ENCODE measurements around the gene GRB2. TPM values are rescaled to one million over a fixed set of nuclear protein-coding genes. Genes with fewer than 3 reads are reported as not detected.

Gene GRB2
- total and polyA plus RNA-seq, 7 experiments from 2014 or later, result 112 to 167 (median 145) TPM

DNA sequence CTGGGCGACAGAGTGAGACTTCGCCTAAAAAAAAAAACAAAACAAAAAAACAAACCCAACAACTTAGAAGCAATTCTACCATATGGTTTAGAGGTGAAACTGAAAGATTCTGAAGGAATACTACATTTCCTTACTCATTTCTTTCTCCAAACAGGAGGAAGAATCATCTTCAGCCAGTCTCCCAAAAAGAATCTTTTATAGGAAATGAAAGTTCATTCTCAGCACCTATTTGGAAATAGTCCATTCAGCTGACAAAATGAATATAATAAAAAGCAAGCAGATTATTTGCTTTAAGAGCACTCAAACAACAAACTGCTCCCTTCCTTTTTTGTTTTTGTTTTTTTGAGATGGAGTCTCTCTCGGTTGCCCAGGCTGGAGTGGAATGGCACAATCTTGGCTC, 17.7 kb downstream of the GRB2 start:
- CTCF ChIA-PET, result interaction anchor here (0.7 kb wide), 1 partner anchor 44 kb away, joined by 4 read pairs; no protein-coding TSS in a partner anchor
- Histone ChIP-seq H3K27me3 (ENCODE audit: control insufficient read depth in 2 of 2, insufficient read depth in 2 of 2, low read length in 2 of 2) (no peaks in the 10 kb centered on the region), H3K4me1 (ENCODE audit: control insufficient read depth in 2 of 2, insufficient read depth in 2 of 2, low read length in 2 of 2) (peaks cover 16 to 28% of the 10 kb centered on the region in 2 donors), H3K4me3 (ENCODE audit: low read length) (no peak overlapping the region), H3K27ac (ENCODE audit: low read depth, low read length) (no peak overlapping the region), H3K9me3 (ENCODE audit: control insufficient read depth in 2 of 3, low read length in 3 of 3) (no peaks in the 10 kb centered on the region), H3K36me3 (ENCODE audit: control insufficient read depth in 2 of 3, insufficient read depth in 3 of 3, low read length in 3 of 3) (peaks cover 0 to 30% (median 7%) of the 10 kb centered on the region in 3 experiments)
- no peak for DNase-seq
- intact Hi-C loops (cut with micrococcal nuclease), result no loop called here
- POLR2A ChIA-PET, result interaction anchor here (0.6 to 1.5 kb wide), 4 partner anchors 19 to 50 kb away, joined by 3 to 5 read pairs (median 4); no protein-coding TSS in a partner anchor
- H3K4me3 Mint-ChIP-seq, result no peak overlapping the region
- no peaks in the 10 kb centered on the region for H3K9me3 Mint-ChIP-seq
- H3K27me3 Mint-ChIP-seq, result no peaks in the 10 kb centered on the region
- ATAC-seq, result no peak
- H3K36me3 Mint-ChIP-seq, result peaks cover 0 to 29% (median 24%) of the 10 kb centered on the region in 5 donors
- peak overlapping the region in 3 of 9 donors; percentile 4 to 45 (median 20) for H3K27ac Mint-ChIP-seq
- H3K4me1 Mint-ChIP-seq, result peaks cover 36 to 85% (median 59%) of the 10 kb centered on the region in 7 donors

DNA sequence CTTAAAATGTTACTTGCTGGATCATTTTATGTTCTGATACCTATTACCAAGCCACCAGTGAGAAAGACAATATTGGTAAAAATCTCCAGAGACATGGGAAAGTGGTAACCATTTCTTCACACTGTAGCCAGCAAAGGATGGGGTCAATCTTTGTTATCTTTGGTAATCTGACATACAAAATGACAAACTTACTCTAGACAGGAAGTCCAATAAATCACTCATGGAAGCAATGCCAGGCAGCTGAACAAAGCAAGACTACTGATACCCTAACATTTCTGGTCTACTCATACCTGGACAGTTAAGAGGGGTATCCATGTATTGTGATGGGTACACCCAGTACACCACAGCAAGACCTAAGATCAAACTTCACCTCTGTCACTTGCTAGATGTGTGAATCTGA, 19.0 kb downstream of the GRB2 start:
- intact Hi-C loops (cut with micrococcal nuclease), result no loop called here
- ChIA-PET POLR2A (no interaction called here), CTCF (interaction anchor here (0.6 kb wide), 1 partner anchor 23 kb away, joined by 3 read pairs; no protein-coding TSS in a partner anchor)
- Mint-ChIP-seq H3K4me3 (peak overlapping the region in 7 of 10 donors; percentile 6 to 56 (median 29)), H3K4me1 (peaks cover 28 to 77% (median 57%) of the 10 kb centered on the region in 7 donors), H3K27me3 (no peaks in the 10 kb centered on the region), H3K36me3 (peaks cover 0 to 23% (median 18%) of the 10 kb centered on the region in 5 donors), H3K9me3 (no peaks in the 10 kb centered on the region), H3K27ac (peak overlapping the region in 5 of 9 donors; percentile 16 to 83 (median 42))
- Histone ChIP-seq H3K27me3 (ENCODE audit: control insufficient read depth in 2 of 2, insufficient read depth in 2 of 2, low read length in 2 of 2) (no peaks in the 10 kb centered on the region), H3K9me3 (ENCODE audit: control insufficient read depth in 2 of 3, low read length in 3 of 3) (no peaks in the 10 kb centered on the region), H3K4me3 (ENCODE audit: low read length) (no peak overlapping the region), H3K4me1 (ENCODE audit: control insufficient read depth in 2 of 2, insufficient read depth in 2 of 2, low read length in 2 of 2) (peaks cover 16 to 31% of the 10 kb centered on the region in 2 donors), H3K36me3 (ENCODE audit: control insufficient read depth in 2 of 3, insufficient read depth in 3 of 3, low read length in 3 of 3) (peaks cover 0 to 30% (median 7%) of the 10 kb centered on the region in 3 experiments), H3K27ac (ENCODE audit: low read depth, low read length) (no peak overlapping the region)
- DNase-seq (no peak), ATAC-seq (no peak)

DNA sequence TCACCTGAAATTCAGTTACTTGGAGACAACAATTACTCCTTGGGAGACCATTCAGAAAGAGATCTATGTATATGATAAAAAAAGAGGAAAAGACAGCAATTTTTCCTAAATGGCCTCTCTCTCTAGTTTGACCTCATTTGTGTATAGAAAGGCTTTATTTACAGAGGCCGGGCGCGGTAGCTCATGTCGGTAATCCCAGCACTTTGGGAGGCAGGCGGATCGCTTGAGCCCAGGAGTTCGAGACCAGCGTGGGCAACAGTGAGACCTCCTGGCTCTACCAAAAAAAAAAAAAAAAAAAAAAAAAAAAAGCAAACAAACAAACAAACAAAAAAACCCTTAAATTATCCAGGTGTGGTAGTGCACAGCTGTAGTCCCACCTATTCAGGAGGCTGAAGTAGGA, 20.7 kb downstream of the GRB2 start:
- CTCF ChIA-PET, result interaction anchor here (0.6 kb wide), 1 partner anchor 117 kb away, joined by 3 read pairs; no protein-coding TSS in a partner anchor

DNA sequence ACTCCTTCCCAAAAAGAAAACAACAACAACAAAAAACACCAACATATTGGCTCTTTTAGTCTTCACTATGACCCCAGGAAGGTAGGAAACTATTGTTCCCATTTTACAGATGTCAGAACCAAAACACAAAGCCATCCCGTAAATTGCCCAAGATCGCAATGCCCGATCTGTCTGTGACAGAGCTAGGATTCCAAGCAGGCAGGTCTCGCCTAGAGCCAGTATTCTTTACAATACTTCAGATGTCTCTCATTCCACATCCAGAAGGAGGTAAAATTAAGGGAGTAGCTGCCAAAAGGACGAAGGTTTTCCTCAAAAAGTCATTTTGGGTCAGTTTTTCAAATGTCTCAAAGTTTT, 21.7 kb downstream of the GRB2 start:
- ATAC-seq, result no peak
- CTCF ChIA-PET, result no interaction called here
- H3K27ac ChIP-seq (ENCODE audit: low read depth, low read length), result no peak overlapping the region
- H3K9me3 Mint-ChIP-seq, result no peaks in the 10 kb centered on the region
- no peak for DNase-seq
- peaks cover 0 to 19% (median 0%) of the 10 kb centered on the region in 3 experiments for H3K36me3 ChIP-seq (ENCODE audit: control insufficient read depth in 2 of 3, insufficient read depth in 3 of 3, low read length in 3 of 3)
- H3K4me3 Mint-ChIP-seq, result peak overlapping the region in 5 of 10 donors; percentile 2 to 51 (median 23)
- H3K9me3 ChIP-seq (ENCODE audit: control insufficient read depth in 2 of 3, low read length in 3 of 3), result no peaks in the 10 kb centered on the region
- no peaks in the 10 kb centered on the region for H3K27me3 ChIP-seq (ENCODE audit: control insufficient read depth in 2 of 2, insufficient read depth in 2 of 2, low read length in 2 of 2)
- peaks cover 5 to 17% of the 10 kb centered on the region in 2 donors for H3K4me1 ChIP-seq (ENCODE audit: control insufficient read depth in 2 of 2, insufficient read depth in 2 of 2, low read length in 2 of 2)
- intact Hi-C loops (cut with micrococcal nuclease), result no loop called here
- H3K27me3 Mint-ChIP-seq, result no peaks in the 10 kb centered on the region
- peaks cover 17 to 79% (median 56%) of the 10 kb centered on the region in 7 donors for H3K4me1 Mint-ChIP-seq
- POLR2A ChIA-PET, result interaction anchor here (0.9 to 1.6 kb wide), 2 partner anchors 48 to 113 kb away, joined by 3 read pairs; partner anchors contain the start of gene MIF4GD
- no peak overlapping the region for H3K4me3 ChIP-seq (ENCODE audit: low read length)
- H3K27ac Mint-ChIP-seq, result peak overlapping the region in 5 of 9 donors; percentile 5 to 65 (median 6)
- H3K36me3 Mint-ChIP-seq, result peaks cover 0 to 10% (median 5%) of the 10 kb centered on the region in 5 donors

More for the DNA sequence above, 20.7 kb downstream of the GRB2 start:
- intact Hi-C loops (cut with micrococcal nuclease), result no loop called here
- Mint-ChIP-seq H3K9me3 (no peaks in the 10 kb centered on the region), H3K27ac (peak overlapping the region in 1 of 9 donors; percentile 32), H3K36me3 (peaks cover 0 to 15% (median 8%) of the 10 kb centered on the region in 5 donors), H3K27me3 (no peaks in the 10 kb centered on the region), H3K4me1 (peaks cover 23 to 77% (median 55%) of the 10 kb centered on the region in 7 donors), H3K4me3 (peak overlapping the region in 2 of 10 donors; percentile 23 to 29)
- peaks cover 6 to 17% of the 10 kb centered on the region in 2 donors for H3K4me1 ChIP-seq (ENCODE audit: control insufficient read depth in 2 of 2, insufficient read depth in 2 of 2, low read length in 2 of 2)
- H3K4me3 ChIP-seq (ENCODE audit: low read length), result no peak overlapping the region
- H3K27ac ChIP-seq (ENCODE audit: low read depth, low read length), result no peak overlapping the region
- peaks cover 0 to 19% (median 0%) of the 10 kb centered on the region in 3 experiments for H3K36me3 ChIP-seq (ENCODE audit: control insufficient read depth in 2 of 3, insufficient read depth in 3 of 3, low read length in 3 of 3)
- ATAC-seq, result no peak
- H3K27me3 ChIP-seq (ENCODE audit: control insufficient read depth in 2 of 2, insufficient read depth in 2 of 2, low read length in 2 of 2), result no peaks in the 10 kb centered on the region
- H3K9me3 ChIP-seq (ENCODE audit: control insufficient read depth in 2 of 3, low read length in 3 of 3), result no peaks in the 10 kb centered on the region
- DNase-seq, result no peak
- POLR2A ChIA-PET, result no interaction called here

DNA sequence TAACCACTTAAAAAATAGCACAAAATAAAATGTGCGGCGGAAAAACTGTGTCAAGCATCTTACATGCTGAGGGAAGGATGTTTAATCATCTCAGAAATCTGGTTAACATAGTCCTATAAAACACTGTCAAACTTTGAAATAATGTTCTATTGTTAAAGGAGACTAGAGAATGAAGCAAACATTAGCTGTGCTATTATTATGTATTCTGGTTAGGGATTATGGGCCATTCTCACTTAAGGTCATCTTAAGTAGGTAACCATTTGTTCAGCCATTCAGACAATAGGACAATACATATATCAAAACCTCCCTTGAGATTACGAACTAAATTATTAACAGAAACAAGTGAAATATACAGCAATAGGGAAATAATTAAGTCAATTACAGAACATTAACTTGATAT, 24.7 kb downstream of the GRB2 start:
- CTCF ChIA-PET, result interaction anchor here (0.8 to 1.4 kb wide), 3 partner anchors 13 to 59 kb away, joined by 3 to 4 read pairs (median 4); no protein-coding TSS in a partner anchor
- Mint-ChIP-seq H3K9me3 (no peaks in the 10 kb centered on the region), H3K27me3 (no peaks in the 10 kb centered on the region), H3K4me3 (peak overlapping the region in 2 of 10 donors; percentile 30 to 39), H3K27ac (peak overlapping the region in 3 of 9 donors; percentile 51 to 64 (median 56)), H3K36me3 (peaks cover 0 to 16% (median 3%) of the 10 kb centered on the region in 5 donors), H3K4me1 (peaks cover 10 to 77% (median 59%) of the 10 kb centered on the region in 7 donors)
- intact Hi-C loops (cut with micrococcal nuclease), result loop anchor here in 1 of 2 donors (2.0 kb wide), 2 partner anchors 14 to 24 kb away; partner anchors contain the start of gene GRB2
- H3K9me3 ChIP-seq (ENCODE audit: control insufficient read depth in 2 of 3, low read length in 3 of 3), result no peaks in the 10 kb centered on the region
- POLR2A ChIA-PET, result interaction anchor here (1.0 to 1.2 kb wide), 2 partner anchors 12 to 14 kb away, joined by 4 read pairs; no protein-coding TSS in a partner anchor
- ATAC-seq (no peak), DNase-seq (no peak)
- no peaks in the 10 kb centered on the region for H3K27me3 ChIP-seq (ENCODE audit: control insufficient read depth in 2 of 2, insufficient read depth in 2 of 2, low read length in 2 of 2)
- H3K27ac ChIP-seq (ENCODE audit: low read depth, low read length), result no peak overlapping the region
- H3K4me1 ChIP-seq (ENCODE audit: control insufficient read depth in 2 of 2, insufficient read depth in 2 of 2, low read length in 2 of 2), result peaks cover 0 to 12% of the 10 kb centered on the region in 2 donors
- no peak overlapping the region for H3K4me3 ChIP-seq (ENCODE audit: low read length)
- H3K36me3 ChIP-seq (ENCODE audit: control insufficient read depth in 2 of 3, insufficient read depth in 3 of 3, low read length in 3 of 3), result peaks cover 0 to 9% (median 0%) of the 10 kb centered on the region in 3 experiments

DNA sequence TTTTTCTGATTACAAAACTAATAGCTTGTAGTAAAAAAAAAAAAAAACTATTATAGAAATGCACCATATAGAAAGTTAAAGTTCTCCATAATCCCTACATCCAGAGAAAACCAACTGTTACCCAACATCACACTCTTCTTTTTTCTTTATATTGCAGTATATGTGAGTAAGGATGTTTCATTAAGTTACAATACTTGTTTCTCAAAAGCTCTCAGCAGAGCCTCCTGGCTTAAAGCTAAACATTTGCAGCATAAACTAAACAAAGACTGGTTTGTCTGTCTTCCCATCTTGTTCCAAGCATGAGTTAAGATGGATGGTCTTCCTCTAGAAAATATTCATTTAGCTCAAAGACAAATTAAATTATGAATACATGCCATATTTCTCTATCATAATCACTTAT, 25.2 kb downstream of the GRB2 start:
- Mint-ChIP-seq H3K4me3 (peak overlapping the region in 1 of 10 donors; percentile 18), H3K27me3 (no peaks in the 10 kb centered on the region), H3K27ac (peak overlapping the region in 2 of 9 donors; percentile 56 to 64), H3K9me3 (no peaks in the 10 kb centered on the region), H3K4me1 (peaks cover 13 to 76% (median 56%) of the 10 kb centered on the region in 7 donors), H3K36me3 (peaks cover 0 to 18% (median 5%) of the 10 kb centered on the region in 5 donors)
- ATAC-seq (no peak), DNase-seq (no peak)
- Histone ChIP-seq H3K27ac (ENCODE audit: low read depth, low read length) (no peak overlapping the region), H3K9me3 (ENCODE audit: control insufficient read depth in 2 of 3, low read length in 3 of 3) (no peaks in the 10 kb centered on the region), H3K4me3 (ENCODE audit: low read length) (no peak overlapping the region), H3K27me3 (ENCODE audit: control insufficient read depth in 2 of 2, insufficient read depth in 2 of 2, low read length in 2 of 2) (no peaks in the 10 kb centered on the region), H3K4me1 (ENCODE audit: control insufficient read depth in 2 of 2, insufficient read depth in 2 of 2, low read length in 2 of 2) (peaks cover 0 to 8% of the 10 kb centered on the region in 2 donors), H3K36me3 (ENCODE audit: control insufficient read depth in 2 of 3, insufficient read depth in 3 of 3, low read length in 3 of 3) (peaks cover 0 to 9% (median 0%) of the 10 kb centered on the region in 3 experiments)
- POLR2A ChIA-PET, result interaction anchor here (1.0 to 1.2 kb wide), 2 partner anchors 12 to 14 kb away, joined by 4 read pairs; no protein-coding TSS in a partner anchor
- CTCF ChIA-PET, result interaction anchor here (0.5 to 1.3 kb wide), 4 partner anchors 14 to 254 kb away, joined by 3 to 4 read pairs (median 3); no protein-coding TSS in a partner anchor
- intact Hi-C loops (cut with micrococcal nuclease), result loop anchor here in 1 of 2 donors (2.0 kb wide), 2 partner anchors 14 to 24 kb away; partner anchors contain the start of gene GRB2

Data from naive thymus-derived CD4-positive, alpha-beta T cell (primary cell).